HepG2 (cell line): ENCODE measurements around the gene GNG7. TPM values are rescaled to one million over a fixed set of nuclear protein-coding genes. Genes with fewer than 3 reads are reported as not detected.

Experiments
- EP300 ChIP-seq, 3 experiments: sonication (generic) in 1 of 3; formaldehyde crosslinking in 1 of 3; IDR thresholded peaks; 2 replicates each; pipeline versions ENCODE4 v1.5.1 to v1.6.1; 2011 to 2020; ENCODE audit warnings: low read depth in 2 of 3, low read length in 2 of 3, borderline replicate concordance in 1 of 3, improper control_type of control experiment in 1 of 3, mild to moderate bottlenecking in 1 of 3, missing genetic modification reagents in 1 of 3, moderate library complexity in 1 of 3
- FOXM1 ChIP-seq: sonication (generic); formaldehyde crosslinking; IDR thresholded peaks from 2 replicates; pipeline ENCODE4 v1.5.0; 2020; ENCODE audit warnings: missing genetic modification reagents
- KAT7 ChIP-seq: IDR thresholded peaks from 2 replicates; pipeline ENCODE4 v1.6.1; 2018; ENCODE audit warnings: borderline replicate concordance, missing compliant biosample characterization
- PLRG1 ChIP-seq: fragments of 450-650 bp; conservative IDR thresholded peaks from 2 replicates; pipeline ENCODE4 v1.6.1; 2016
- POGZ ChIP-seq: sonication (generic); formaldehyde crosslinking; IDR thresholded peaks from 2 replicates; pipeline ENCODE4 v1.4.0; 2020; ENCODE audit warnings: mild to moderate bottlenecking, missing genetic modification reagents
- PRMT3 ChIP-seq: sonication (generic); formaldehyde crosslinking; IDR thresholded peaks from 2 replicates; pipeline ENCODE4 v1.8.1; 2022; ENCODE audit warnings: low read depth, mild to moderate bottlenecking, moderate library complexity, missing genetic modification reagents, borderline replicate concordance
- RAD21 ChIP-seq: fragments of 450-650 bp; formaldehyde crosslinking; IDR thresholded peaks from 2 replicates; pipeline ENCODE4 v1.5.0; 2020; ENCODE audit warnings: mild to moderate bottlenecking
- SAFB2 ChIP-seq: sonication (generic); formaldehyde crosslinking; IDR thresholded peaks from 2 replicates; pipeline ENCODE4 v1.5.1; 2020; ENCODE audit warnings: missing genetic modification reagents, low read depth, mild to moderate bottlenecking, borderline replicate concordance
- SALL2 ChIP-seq: sonication (generic); formaldehyde crosslinking; IDR thresholded peaks from 2 replicates; pipeline ENCODE4 v1.8.1; 2023; ENCODE audit warnings: mild to moderate bottlenecking, missing genetic modification reagents, inconsistent platforms
- TBX2 ChIP-seq: sonication (generic); formaldehyde crosslinking; IDR thresholded peaks from 2 replicates; pipeline ENCODE4 v1.5.0; 2020; ENCODE audit warnings: missing genetic modification reagents, mild to moderate bottlenecking, borderline replicate concordance
- TCF12 ChIP-seq, 2 experiments: fragments of 450-650 bp in 1 of 2; sonication (generic) in 1 of 2; formaldehyde crosslinking in 1 of 2; IDR thresholded peaks; 2 replicates each; pipeline versions ENCODE4 v1.6.1 to v1.8.0; 2017 to 2022; ENCODE audit warnings: antibody characterized with exemption in 1 of 2, mild to moderate bottlenecking in 1 of 2, missing genetic modification reagents in 1 of 2, moderate library complexity in 1 of 2
- ZIK1 ChIP-seq: sonication (generic); formaldehyde crosslinking; IDR thresholded peaks from 2 replicates; pipeline ENCODE4 v1.5.0; 2020; ENCODE audit warnings: mild to moderate bottlenecking, low read depth, missing genetic modification reagents, borderline replicate concordance
- ZMYM3 ChIP-seq: sonication (generic); formaldehyde crosslinking; IDR thresholded peaks from 2 replicates; pipeline ENCODE4 v1.5.1; 2020; ENCODE audit warnings: mild to moderate bottlenecking, missing genetic modification reagents
- ZNF143 ChIP-seq: sonication (generic); formaldehyde crosslinking; IDR thresholded peaks from 2 replicates; pipeline ENCODE4 v1.4.0; 2020; ENCODE audit warnings: missing genetic modification reagents
- ZNF253 ChIP-seq: sonication (generic); formaldehyde crosslinking; IDR thresholded peaks from 2 replicates; pipeline ENCODE4 v1.8.0; 2022; ENCODE audit warnings: mild to moderate bottlenecking, missing genetic modification reagents, borderline replicate concordance
- ZNF317 ChIP-seq: sonication (generic); formaldehyde crosslinking; IDR thresholded peaks from 2 replicates; pipeline ENCODE4 v1.5.0; 2020; ENCODE audit warnings: mild to moderate bottlenecking, missing genetic modification reagents
- ZNF496 ChIP-seq: sonication (generic); formaldehyde crosslinking; IDR thresholded peaks from 2 replicates; pipeline ENCODE4 v1.8.1; 2023; ENCODE audit warnings: mild to moderate bottlenecking, moderate library complexity, missing genetic modification reagents; ENCODE audit not compliant: insufficient replicate concordance
- ZNF569 ChIP-seq: sonication (generic); formaldehyde crosslinking; IDR thresholded peaks from 2 replicates; pipeline ENCODE4 v1.5.0; 2020; ENCODE audit warnings: mild to moderate bottlenecking, missing genetic modification reagents, moderate library complexity, borderline replicate concordance
- ZNF761 ChIP-seq: sonication (generic); formaldehyde crosslinking; conservative IDR thresholded peaks from 2 replicates; pipeline ENCODE4 v1.4.0; 2020; ENCODE audit warnings: mild to moderate bottlenecking, missing genetic modification reagents
- ZNF841 ChIP-seq: sonication (generic); formaldehyde crosslinking; IDR thresholded peaks from 2 replicates; pipeline ENCODE4 v1.8.1; 2023; ENCODE audit warnings: missing genetic modification reagents, borderline replicate concordance
- polyA plus RNA-seq, 8 experiments: library from polyadenylated mRNA; depleted of rRNA in 3 of 8; stranded (reverse) in 7 of 8; unstranded in 1 of 8; fragments of >200 nt; fragmentation: Illumina TruSeq in 4 of 8; extraction: Trizol in 4 of 8; gene quantifications; 2 replicates each; pipeline versions ENCODE4 v1.2.1 to v1.2.3, GENCODE V29; 2011 to 2016; ENCODE audit warnings: low read depth in 4 of 8, missing spikeins in 1 of 8, mixed read lengths in 1 of 8; ENCODE audit not compliant: insufficient read depth in 1 of 8
- total RNA-seq, 5 experiments: library from RNA; depleted of rRNA; stranded (reverse); fragments of >200 nt; fragmentation: Illumina TruSeq; extraction: Trizol; gene quantifications; 2 replicates each; pipeline ENCODE4 v1.2.3, GENCODE V29; 2016; ENCODE audit warnings: low read depth in 1 of 5
- TF ChIP-seq, protein P1 (sequence below), 2 experiments: sonication (generic) in 1 of 2; formaldehyde crosslinking in 1 of 2; IDR thresholded peaks; 2 replicates each; pipeline versions ENCODE4 v1.5.1 to v1.6.1; 2011 to 2020; ENCODE audit warnings: borderline replicate concordance in 1 of 2, low read depth in 1 of 2, low read length in 1 of 2, mild to moderate bottlenecking in 1 of 2, missing genetic modification reagents in 1 of 2, moderate library complexity in 1 of 2
- TF ChIP-seq, protein P2 (sequence below): sonication (generic); formaldehyde crosslinking; IDR thresholded peaks from 2 replicates; pipeline ENCODE4 v1.8.0; 2022; ENCODE audit warnings: mild to moderate bottlenecking, missing genetic modification reagents, borderline replicate concordance
- TF ChIP-seq, protein P3 (sequence below), 2 experiments: fragments of 450-650 bp in 1 of 2; sonication (generic) in 1 of 2; formaldehyde crosslinking; IDR thresholded peaks; 2 replicates each; pipeline versions ENCODE4 v1.5.0 to v1.8.0; 2020 to 2022; ENCODE audit warnings: mild to moderate bottlenecking in 1 of 2, missing genetic modification reagents in 1 of 2

Gene GNG7
- total and polyA plus RNA-seq, 2 of the 13 experiments (the other 11 are each of a cell fraction or from before 2014, with no cell fraction given): 1.4 to 3.3 TPM

DNA sequence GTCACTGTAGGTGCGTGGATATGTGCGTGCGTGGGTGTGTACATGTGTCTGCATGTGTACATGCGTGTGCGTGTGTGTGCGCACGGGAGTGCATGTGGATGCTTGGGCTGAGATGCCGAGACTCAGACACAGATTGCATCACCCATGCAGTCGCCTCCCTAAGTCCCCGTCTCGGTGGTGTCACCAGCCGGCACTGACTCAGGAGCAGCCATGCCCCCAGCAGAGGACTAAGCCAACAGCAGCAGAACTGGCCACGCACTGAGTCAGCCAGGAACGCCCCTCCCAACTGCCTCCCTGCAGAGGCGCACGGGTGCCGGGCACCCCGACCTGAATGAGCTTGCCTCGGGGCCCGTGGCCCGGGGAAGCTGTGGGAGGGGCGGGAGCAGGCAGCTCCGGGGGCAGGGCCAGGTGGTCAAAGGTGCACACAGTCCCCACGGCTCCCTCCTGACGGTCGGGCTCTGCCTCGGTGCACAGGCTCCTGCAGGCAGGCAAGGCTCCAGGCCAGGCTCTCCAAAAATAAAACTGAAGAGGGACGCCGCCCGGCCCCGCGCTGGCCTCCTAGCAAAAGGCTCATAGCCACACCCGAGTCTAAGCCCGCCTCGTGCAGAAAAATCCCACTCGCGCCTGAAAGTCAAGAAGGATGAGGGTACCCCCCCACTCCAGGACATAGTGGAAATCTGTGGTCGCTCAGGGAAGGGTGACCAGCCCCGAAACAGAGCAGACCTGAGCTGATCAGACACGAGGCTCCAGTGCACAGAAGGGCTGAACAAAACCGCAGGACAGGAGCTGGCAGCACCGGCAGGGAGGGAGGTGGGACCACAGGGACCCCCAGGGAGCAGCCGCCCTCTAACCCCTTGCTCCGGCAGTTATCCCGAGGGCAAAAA lies 177.4 kb downstream of the GNG7 start (continued):
- 0 out of 2 replicates have a peak, but pooled peaks have one; percentile 59 for TF ChIP-seq KAT7 (CRISPR knock-in tag)
- TF ChIP-seq FOXM1 (CRISPR knock-in tag): no peak
- TF ChIP-seq SAFB2 (CRISPR knock-in tag): no peak
- no peak for TF ChIP-seq TCF12 (IDR thresholded peaks at IDR 0.05)
- no peak for TF ChIP-seq TCF12 (CRISPR knock-in tag; IDR thresholded peaks at IDR 0.05)
- no peak for TF ChIP-seq PRMT3 (CRISPR knock-in tag)
- TF ChIP-seq ZNF761 (CRISPR knock-in tag): no peak
- TF ChIP-seq, protein P1, sequence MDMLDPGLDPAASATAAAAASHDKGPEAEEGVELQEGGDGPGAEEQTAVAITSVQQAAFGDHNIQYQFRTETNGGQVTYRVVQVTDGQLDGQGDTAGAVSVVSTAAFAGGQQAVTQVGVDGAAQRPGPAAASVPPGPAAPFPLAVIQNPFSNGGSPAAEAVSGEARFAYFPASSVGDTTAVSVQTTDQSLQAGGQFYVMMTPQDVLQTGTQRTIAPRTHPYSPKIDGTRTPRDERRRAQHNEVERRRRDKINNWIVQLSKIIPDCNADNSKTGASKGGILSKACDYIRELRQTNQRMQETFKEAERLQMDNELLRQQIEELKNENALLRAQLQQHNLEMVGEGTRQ (IDR thresholded peaks at IDR 0.05; ENCODE audit: low read depth, low read length): no peak
- TF ChIP-seq, protein P1 (CRISPR knock-in tag; IDR thresholded peaks at IDR 0.05; ENCODE audit: borderline replicate concordance): no peak
- TF ChIP-seq ZNF841 (CRISPR knock-in tag): no peak
- no peak for TF ChIP-seq RAD21 (CRISPR knock-in tag)
- TF ChIP-seq ZNF569 (CRISPR knock-in tag): no peak
- no peak for TF ChIP-seq ZNF253 (CRISPR knock-in tag)
- TF ChIP-seq ZMYM3 (CRISPR knock-in tag): no peak
- TF ChIP-seq, protein P2, sequence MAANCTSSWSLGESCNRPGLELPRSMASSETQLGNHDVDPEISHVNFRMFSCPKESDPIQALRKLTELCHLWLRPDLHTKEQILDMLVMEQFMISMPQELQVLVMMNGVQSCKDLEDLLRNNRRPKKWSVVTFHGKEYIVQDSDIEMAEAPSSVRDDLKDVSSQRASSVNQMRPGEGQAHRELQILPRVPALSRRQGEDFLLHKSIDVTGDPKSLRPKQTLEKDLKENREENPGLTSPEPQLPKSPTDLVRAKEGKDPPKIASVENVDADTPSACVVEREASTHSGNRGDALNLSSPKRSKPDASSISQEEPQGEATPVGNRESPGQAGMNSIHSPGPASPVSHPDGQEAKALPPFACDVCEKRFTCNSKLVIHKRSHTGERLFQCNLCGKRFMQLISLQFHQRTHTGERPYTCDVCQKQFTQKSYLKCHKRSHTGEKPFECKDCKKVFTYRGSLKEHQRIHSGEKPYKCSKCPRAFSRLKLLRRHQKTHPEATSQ: no peak
- TF ChIP-seq TBX2: peak; percentile 70; the same call in 1 of the 2 replicates
- no peak for TF ChIP-seq EP300 (IDR thresholded peaks at IDR 0.05; ENCODE audit: low read depth in 2 of 2, low read length in 2 of 2)
- no peak for TF ChIP-seq EP300 (CRISPR knock-in tag; IDR thresholded peaks at IDR 0.05; ENCODE audit: borderline replicate concordance)
- TF ChIP-seq ZNF143 (CRISPR knock-in tag): no peak
- TF ChIP-seq ZNF317 (CRISPR knock-in tag): 0 out of 2 replicates have a peak, but pooled peaks have one; percentile 31
- TF ChIP-seq SALL2 (CRISPR knock-in tag): no peak
- TF ChIP-seq ZNF496 (CRISPR knock-in tag): no peak
- TF ChIP-seq PLRG1: no peak
- TF ChIP-seq, protein P3, sequence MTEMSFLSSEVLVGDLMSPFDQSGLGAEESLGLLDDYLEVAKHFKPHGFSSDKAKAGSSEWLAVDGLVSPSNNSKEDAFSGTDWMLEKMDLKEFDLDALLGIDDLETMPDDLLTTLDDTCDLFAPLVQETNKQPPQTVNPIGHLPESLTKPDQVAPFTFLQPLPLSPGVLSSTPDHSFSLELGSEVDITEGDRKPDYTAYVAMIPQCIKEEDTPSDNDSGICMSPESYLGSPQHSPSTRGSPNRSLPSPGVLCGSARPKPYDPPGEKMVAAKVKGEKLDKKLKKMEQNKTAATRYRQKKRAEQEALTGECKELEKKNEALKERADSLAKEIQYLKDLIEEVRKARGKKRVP (CRISPR knock-in tag; IDR thresholded peaks at IDR 0.05): peak in 1 of 2 experiments; percentile 96; a peak in 2 of 4 replicates
- peak; percentile 35; the same call in 1 of the 2 replicates for TF ChIP-seq POGZ (CRISPR knock-in tag)
- TF ChIP-seq ZIK1 (CRISPR knock-in tag): no peak
